GM19193 (cell line): ENCODE measurements around the gene SLC37A1.

Experiments
- POLR2A ChIP-seq: IDR thresholded peaks from 4 replicates; pipeline ENCODE4 v1.6.1; 2011; ENCODE audit not compliant: insufficient read depth, insufficient read length; ENCODE audit errors: extremely low read depth

Gene SLC37A1

GRCh38 chr21:42559326-42559725, 45.7 kb downstream of the SLC37A1 start:
- TF ChIP-seq POLR2A, result no peak

DNA sequence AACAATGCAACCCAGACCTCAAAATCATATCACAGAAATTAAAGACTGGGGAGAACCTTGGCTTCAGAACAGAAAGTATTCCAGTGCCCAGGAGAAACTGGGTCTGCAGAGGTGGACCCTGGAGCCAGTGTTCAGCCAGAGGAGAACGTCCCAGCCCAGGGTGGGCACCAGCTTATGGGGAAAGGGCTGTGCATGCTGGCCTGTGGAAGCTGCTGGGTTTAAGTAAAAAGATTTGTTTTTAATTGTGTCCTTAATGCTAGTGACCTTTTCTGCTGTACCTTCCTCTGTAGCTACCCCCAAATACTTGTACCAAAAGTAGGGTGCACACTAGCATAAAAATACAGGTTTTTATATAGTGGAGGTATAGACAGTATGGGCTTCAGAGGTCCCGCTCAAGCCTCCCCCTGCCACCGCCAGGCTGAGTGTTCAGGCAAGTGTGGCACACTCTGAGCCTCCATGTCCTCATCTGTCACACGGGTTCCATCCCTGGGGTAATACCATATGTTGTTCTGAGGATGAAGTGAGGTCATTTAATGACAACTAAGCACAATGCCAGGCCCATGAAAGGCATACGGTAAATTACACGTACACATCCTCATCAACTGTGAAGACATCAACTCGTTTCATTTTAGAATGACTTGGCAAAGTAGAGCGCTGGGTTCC, 47.0 kb downstream of the SLC37A1 start:
- no peak for TF ChIP-seq POLR2A

GRCh38 chr21:42561762-42562650, 48.4 kb downstream of the SLC37A1 start:
- no peak for TF ChIP-seq POLR2A

DNA sequence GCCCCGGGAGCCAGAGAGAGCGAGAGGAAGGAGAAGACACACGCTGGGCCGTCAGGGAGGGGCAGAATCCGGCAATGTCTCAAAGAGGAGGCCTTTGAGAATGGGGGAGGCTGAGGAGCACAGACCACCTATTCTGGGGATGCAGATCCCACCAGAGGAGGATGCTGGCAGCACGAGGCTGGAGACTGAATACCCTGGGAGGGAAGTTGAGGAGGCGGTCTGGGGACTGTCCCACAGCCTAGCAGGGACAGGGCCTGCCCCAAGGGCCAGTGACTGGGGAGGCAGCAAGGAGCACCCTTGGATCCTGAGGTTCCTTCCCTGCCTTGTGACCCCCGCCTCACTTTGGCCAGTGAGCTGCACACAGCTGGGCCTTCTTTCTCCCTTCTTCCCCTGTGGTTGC, 49.2 kb downstream of the SLC37A1 start:
- TF ChIP-seq POLR2A, result no peak

DNA sequence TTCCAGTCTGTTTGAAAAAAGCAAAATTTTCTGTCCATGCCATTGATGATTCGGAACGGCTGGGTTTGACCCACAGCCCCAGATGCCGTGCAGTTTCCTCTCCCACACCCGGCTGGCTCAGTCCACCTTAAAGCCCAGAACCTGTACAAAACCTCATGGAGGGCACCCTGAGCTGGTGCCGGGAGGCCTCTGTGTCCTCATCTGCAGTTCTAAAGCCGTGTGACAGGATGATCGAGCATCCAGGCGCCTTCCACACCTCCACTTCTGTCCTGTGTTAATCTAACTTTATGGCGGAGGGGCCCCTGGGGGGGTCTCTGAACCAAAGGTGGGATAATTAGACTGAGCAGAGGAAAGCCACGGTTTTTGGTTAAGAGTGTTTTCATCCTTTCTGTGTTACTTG, 49.6 kb downstream of the SLC37A1 start:
- TF ChIP-seq POLR2A, result no peak

DNA sequence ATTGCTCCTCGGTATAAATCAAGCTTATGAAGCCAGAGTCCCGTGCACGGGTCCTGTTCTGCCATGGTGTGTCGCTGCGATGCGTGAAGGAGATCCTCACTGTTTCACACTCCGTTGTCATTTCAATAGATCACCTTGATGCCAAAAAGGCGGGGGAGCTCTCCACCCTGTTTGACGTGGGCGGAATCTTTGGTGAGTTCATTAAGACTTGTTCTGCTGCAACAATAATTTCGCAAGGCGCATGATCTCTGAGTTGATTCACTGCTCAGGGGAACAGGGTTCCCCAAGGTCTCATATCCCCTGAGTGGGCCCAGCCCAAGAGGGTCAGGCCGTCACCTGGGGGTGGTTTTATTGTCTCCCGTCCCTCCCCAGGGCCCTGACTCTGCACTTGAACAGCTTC, 50.0 kb downstream of the SLC37A1 start:
- no peak for TF ChIP-seq POLR2A

- no peak for TF ChIP-seq POLR2A
Observed at GRCh38 chr21:42564561-42564971, 50.9 kb downstream of the SLC37A1 start.

DNA sequence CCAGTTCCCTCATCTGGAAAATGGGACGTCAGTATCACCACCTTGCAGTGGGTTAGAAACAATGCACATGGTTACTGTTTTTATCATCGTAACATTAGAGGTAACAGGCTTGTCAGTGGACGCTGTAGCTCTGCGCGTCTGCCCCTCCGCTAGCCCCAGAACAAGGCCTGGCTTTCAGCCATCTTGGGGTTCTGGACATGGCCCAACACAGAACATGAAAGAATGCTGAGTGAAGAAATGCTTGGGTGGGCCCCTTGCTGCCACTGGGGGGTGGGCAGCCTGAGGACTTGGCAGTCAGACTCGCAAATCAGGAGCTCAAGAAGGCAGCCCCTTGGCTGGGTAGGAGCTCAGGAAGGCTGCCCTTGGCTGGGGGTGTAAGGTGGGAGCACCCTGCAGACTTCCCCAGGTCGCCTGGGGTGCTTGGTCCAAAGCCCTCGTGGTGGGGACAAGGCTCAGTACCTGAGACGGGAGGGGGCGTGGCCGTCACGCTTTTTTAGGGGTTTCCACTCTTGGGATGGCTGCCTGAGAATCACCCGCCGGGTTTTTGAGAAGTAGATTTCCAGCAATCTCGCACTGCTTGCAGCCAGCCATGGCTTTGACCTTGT, 51.7 kb downstream of the SLC37A1 start:
- no peak for TF ChIP-seq POLR2A

- no peak for TF ChIP-seq POLR2A
Observed at GRCh38 chr21:42565886-42566523, 52.4 kb downstream of the SLC37A1 start.

- TF ChIP-seq POLR2A, result no peak
Observed at GRCh38 chr21:42566524-42567213, 53.0 kb downstream of the SLC37A1 start.

GRCh38 chr21:42567214-42567555, 53.5 kb downstream of the SLC37A1 start:
- TF ChIP-seq POLR2A, result no peak

- no peak for TF ChIP-seq POLR2A
Observed at GRCh38 chr21:42567861-42568260, 54.2 kb downstream of the SLC37A1 start.

DNA sequence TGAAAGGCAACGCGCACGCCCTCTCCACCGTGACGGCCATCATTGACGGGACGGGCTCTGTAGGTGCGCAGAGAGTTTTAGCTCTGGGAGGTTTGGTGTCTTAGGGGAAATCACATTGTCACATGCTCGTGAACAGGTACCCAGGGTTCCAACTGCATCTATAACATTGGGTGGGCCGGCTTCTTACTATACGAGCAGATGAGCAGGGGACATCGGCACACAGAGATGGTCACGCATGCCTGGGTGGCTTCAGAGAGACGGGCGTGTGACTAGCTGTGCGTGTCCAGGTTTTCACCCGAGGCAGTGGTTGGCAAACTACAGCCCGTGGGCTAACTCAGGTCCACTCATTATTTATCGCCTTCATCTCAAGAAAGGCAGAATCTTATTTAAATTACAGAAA, 54.7 kb downstream of the SLC37A1 start:
- TF ChIP-seq POLR2A, result no peak

DNA sequence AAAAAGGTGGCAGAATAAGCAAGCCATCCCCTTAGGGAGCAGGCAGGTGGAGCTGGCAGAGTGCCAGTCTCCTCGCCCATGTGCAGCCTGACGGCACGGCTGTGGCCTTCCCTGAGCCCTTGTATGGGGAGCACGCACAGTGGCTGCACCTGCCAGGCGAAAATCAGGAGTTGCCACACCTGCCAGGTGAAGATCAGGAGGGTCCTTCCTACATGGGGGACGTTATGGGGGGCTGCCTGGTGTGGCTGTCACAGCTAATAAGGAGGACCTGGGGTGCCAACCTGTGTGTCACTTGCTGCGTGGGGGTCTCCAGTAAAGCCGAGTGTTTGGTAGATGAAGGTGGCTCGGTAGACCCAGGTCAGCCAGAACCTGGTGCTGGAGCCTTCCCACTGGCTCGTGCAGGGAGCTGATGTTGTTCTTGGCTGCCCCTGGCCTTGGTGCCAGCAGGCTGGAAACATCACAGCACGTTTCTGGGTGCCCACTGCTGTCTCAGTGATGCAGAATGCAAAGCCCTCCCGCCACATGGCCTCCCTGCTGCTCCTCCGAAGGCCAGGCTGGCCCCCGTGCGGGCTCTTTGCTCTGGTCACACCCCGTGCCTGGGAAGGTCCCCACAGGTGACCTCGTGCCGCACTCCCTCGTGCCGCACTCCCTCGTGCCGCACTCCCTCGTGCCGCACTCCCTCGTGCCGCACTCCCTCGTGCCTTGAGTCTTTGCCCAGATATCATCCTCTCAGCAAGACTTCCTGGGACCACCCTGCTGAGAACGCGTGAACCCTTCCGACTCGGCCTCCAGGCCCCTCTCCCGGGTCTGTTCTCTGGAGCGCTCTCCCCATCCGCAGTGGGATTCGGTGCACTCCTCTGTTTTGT, 55.4 kb downstream of the SLC37A1 start:
- no peak for TF ChIP-seq POLR2A

GRCh38 chr21:42569732-42570301, 56.2 kb downstream of the SLC37A1 start:
- no peak for TF ChIP-seq POLR2A
